ENCODE data around the gene ABCC12.

DNA sequence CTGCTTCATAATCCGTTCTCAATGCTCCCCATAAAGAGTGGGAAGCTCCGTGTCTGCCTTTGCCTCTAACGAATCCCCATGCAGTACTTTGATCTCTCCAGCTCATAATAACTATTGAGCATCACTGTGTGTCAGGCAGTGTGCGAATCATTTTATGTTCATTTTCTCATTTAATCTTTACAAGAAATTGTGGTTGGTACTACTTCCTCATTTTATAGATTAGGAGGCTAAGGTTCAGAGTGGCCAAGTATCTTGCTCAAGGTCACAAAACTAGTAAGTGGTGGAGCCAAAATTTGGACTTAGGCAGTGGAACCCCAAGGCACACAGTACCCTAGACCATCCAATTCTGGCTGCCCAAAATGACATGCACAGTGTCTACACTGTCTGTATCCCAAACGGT is 44.8 kb downstream of the ABCC12 start:
- TF ChIP-seq, protein P1, sequence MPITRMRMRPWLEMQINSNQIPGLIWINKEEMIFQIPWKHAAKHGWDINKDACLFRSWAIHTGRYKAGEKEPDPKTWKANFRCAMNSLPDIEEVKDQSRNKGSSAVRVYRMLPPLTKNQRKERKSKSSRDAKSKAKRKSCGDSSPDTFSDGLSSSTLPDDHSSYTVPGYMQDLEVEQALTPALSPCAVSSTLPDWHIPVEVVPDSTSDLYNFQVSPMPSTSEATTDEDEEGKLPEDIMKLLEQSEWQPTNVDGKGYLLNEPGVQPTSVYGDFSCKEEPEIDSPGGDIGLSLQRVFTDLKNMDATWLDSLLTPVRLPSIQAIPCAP (CRISPR knock-in tag; IDR thresholded peaks at IDR 0.05) = no peak
- no peak for TF ChIP-seq CREM (CRISPR knock-in tag; IDR thresholded peaks at IDR 0.05)
- TF ChIP-seq FOXJ3 (CRISPR knock-in tag; IDR thresholded peaks at IDR 0.05; ENCODE audit: borderline replicate concordance) = no peak
- TF ChIP-seq, protein P2, sequence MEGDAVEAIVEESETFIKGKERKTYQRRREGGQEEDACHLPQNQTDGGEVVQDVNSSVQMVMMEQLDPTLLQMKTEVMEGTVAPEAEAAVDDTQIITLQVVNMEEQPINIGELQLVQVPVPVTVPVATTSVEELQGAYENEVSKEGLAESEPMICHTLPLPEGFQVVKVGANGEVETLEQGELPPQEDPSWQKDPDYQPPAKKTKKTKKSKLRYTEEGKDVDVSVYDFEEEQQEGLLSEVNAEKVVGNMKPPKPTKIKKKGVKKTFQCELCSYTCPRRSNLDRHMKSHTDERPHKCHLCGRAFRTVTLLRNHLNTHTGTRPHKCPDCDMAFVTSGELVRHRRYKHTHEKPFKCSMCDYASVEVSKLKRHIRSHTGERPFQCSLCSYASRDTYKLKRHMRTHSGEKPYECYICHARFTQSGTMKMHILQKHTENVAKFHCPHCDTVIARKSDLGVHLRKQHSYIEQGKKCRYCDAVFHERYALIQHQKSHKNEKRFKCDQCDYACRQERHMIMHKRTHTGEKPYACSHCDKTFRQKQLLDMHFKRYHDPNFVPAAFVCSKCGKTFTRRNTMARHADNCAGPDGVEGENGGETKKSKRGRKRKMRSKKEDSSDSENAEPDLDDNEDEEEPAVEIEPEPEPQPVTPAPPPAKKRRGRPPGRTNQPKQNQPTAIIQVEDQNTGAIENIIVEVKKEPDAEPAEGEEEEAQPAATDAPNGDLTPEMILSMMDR (IDR thresholded peaks at IDR 0.05) = no peak
- no peak for TF ChIP-seq RELA (CRISPR knock-in tag; IDR thresholded peaks at IDR 0.05; ENCODE audit: borderline replicate concordance)
- TF ChIP-seq, protein P3, sequence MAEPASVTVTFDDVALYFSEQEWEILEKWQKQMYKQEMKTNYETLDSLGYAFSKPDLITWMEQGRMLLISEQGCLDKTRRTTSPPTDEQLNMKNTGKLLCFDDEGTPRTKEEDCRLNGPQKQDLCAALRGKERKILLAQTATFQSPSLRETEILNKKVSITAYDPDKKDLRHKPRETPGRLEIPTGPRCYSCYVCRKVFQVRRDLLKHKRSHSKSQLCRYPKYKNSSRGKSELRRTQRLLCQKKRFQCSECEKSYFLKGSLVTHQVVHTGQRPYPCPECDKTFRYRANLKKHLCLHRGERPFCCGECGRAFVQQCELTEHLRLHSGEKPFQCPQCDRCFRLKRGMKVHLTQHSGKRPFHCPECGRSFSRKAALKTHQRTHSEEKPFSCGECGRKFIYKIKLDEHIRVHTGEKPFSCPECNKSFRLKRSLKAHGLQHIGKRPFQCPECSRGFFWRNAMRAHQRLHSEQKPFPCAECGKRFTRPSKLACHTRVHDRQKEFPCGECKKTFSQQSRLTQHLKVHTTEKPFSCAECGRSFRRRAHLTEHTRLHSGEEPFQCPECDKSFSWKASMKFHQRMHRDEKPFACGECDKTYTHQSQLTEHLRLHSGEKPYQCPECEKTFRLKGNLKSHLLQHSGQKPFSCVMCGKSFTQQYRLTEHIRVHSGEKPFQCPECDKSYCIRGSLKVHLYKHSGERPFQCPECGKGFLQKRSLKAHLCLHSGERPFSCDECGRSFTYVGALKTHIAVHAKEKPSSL (CRISPR knock-in tag; conservative IDR thresholded peaks at IDR 0.05) = no peak
